WTC11 (cell line): Measurements from ENCODE around the gene CTNNA2. TPM values are rescaled to one million over a fixed set of nuclear protein-coding genes. Genes with fewer than 3 reads are reported as not detected.

Experiments used
- ATAC-seq: fragments of 200-7000 bp; cut with Tn5 transposase; 2 replicates; pipeline ENCODE4 v1.10.0; 2021; ENCODE audit warnings: mild to moderate bottlenecking, moderate library complexity
- CTCF ChIA-PET: fragments of 300-600 bp; sonication (Branson Sonifier 250); formaldehyde crosslinking; loops from one replicate; lab custom pipeline; 2021; ENCODE audit warnings: antibody characterized with exemption; lab: Charles Lee
- POLR2A ChIA-PET: fragments of 350-600 bp; sonication (Branson Sonifier 250); formaldehyde crosslinking; loops from one replicate; lab custom pipeline; 2021; ENCODE audit warnings: antibody characterized with exemption; lab: Charles Lee
- DNase-seq: peaks from one replicate; pipeline ENCODE4 v3.0.0; 2021; ENCODE audit warnings: low spot score
- H3K27ac Mint-ChIP-seq: 2 replicates; pipeline ENCODE4 v1.8.0; 2021; ENCODE audit warnings: mixed read lengths
- H3K27me3 Mint-ChIP-seq: 2 replicates; pipeline ENCODE4 v1.8.0; 2021; ENCODE audit warnings: low read depth, mild to moderate bottlenecking, moderate library complexity, mixed read lengths
- H3K36me3 Mint-ChIP-seq: 2 replicates; pipeline ENCODE4 v1.8.0; 2021; ENCODE audit warnings: mixed read lengths
- H3K4me1 Mint-ChIP-seq: 2 replicates; pipeline ENCODE4 v1.8.0; 2022; ENCODE audit warnings: mixed read lengths
- H3K4me3 Mint-ChIP-seq: 2 replicates; pipeline ENCODE4 v1.8.0; 2021; ENCODE audit warnings: mild to moderate bottlenecking, moderate library complexity, mixed read lengths
- H3K9me3 Mint-ChIP-seq: 2 replicates; pipeline ENCODE4 v1.8.0; 2021; ENCODE audit warnings: mixed read lengths
- CREB1 ChIP-seq: sonication (generic); formaldehyde crosslinking; IDR thresholded peaks from 2 replicates; pipeline ENCODE4 v1.8.0; 2023; ENCODE audit warnings: mild to moderate bottlenecking, missing genetic modification reagents
- CREM ChIP-seq: sonication (generic); formaldehyde crosslinking; IDR thresholded peaks from 2 replicates; pipeline ENCODE4 v1.8.1; 2022; ENCODE audit warnings: mild to moderate bottlenecking, missing genetic modification reagents, moderate library complexity
- ESRRA ChIP-seq: sonication (generic); formaldehyde crosslinking; IDR thresholded peaks from 2 replicates; pipeline ENCODE4 v1.8.1; 2022; ENCODE audit warnings: mild to moderate bottlenecking, missing genetic modification reagents, borderline replicate concordance
- GRHL2 ChIP-seq: fragments of 250-450 bp; sonication (Bioruptor Pico); IDR thresholded peaks from 2 replicates; pipeline ENCODE4 v1.8.0; 2022; ENCODE audit warnings: mild to moderate bottlenecking, moderate library complexity; ENCODE audit not compliant: insufficient replicate concordance, severe bottlenecking
- MYBL2 ChIP-seq: sonication (generic); formaldehyde crosslinking; IDR thresholded peaks from 2 replicates; pipeline ENCODE4 v1.8.1; 2023; ENCODE audit warnings: mild to moderate bottlenecking, moderate library complexity, missing genetic modification reagents
- RORB ChIP-seq: fragments of 250-450 bp; sonication (Bioruptor Pico); IDR thresholded peaks from 2 replicates; pipeline ENCODE4 v1.9.0; 2021; ENCODE audit warnings: mild to moderate bottlenecking
- SP1 ChIP-seq: sonication (generic); formaldehyde crosslinking; conservative IDR thresholded peaks from 2 replicates; pipeline ENCODE4 v1.8.1; 2022; ENCODE audit warnings: missing genetic modification reagents
- TP53 ChIP-seq: sonication (generic); formaldehyde crosslinking; IDR thresholded peaks from 2 replicates; pipeline ENCODE4 v1.8.1; 2023; ENCODE audit warnings: mild to moderate bottlenecking, missing genetic modification reagents
- ZBTB21 ChIP-seq: sonication (generic); formaldehyde crosslinking; IDR thresholded peaks from 2 replicates; pipeline ENCODE4 v1.8.1; 2023; ENCODE audit warnings: mild to moderate bottlenecking, missing genetic modification reagents, borderline replicate concordance
- ZNF263 ChIP-seq: sonication (generic); formaldehyde crosslinking; IDR thresholded peaks from 2 replicates; pipeline ENCODE4 v1.8.1; 2022; ENCODE audit warnings: low read depth, mild to moderate bottlenecking, moderate library complexity, missing genetic modification reagents
- ZNF317 ChIP-seq: sonication (generic); formaldehyde crosslinking; IDR thresholded peaks from 2 replicates; pipeline ENCODE4 v1.8.1; 2023; ENCODE audit warnings: low read depth, mild to moderate bottlenecking, moderate library complexity, missing genetic modification reagents, borderline replicate concordance
- ZNF671 ChIP-seq: fragments of 250-450 bp; sonication (Bioruptor Pico); IDR thresholded peaks from 2 replicates; pipeline ENCODE4 v1.8.0; 2021; ENCODE audit warnings: mild to moderate bottlenecking
- total RNA-seq: library from RNA; stranded (reverse); gene quantifications from 3 replicates; pipeline ENCODE4 v1.2.3, GENCODE V29; 2021
- TF ChIP-seq, protein P1 (sequence below): sonication (generic); formaldehyde crosslinking; IDR thresholded peaks from 2 replicates; pipeline ENCODE4 v1.8.1; 2023; ENCODE audit warnings: mild to moderate bottlenecking, missing genetic modification reagents, borderline replicate concordance
- TF ChIP-seq, protein P2 (sequence below): sonication (generic); formaldehyde crosslinking; IDR thresholded peaks from 2 replicates; pipeline ENCODE4 v1.8.0; 2022; ENCODE audit warnings: mild to moderate bottlenecking, missing genetic modification reagents
- TF ChIP-seq, protein P3 (sequence below): sonication (generic); formaldehyde crosslinking; IDR thresholded peaks from 2 replicates; pipeline ENCODE4 v1.8.0; 2023; ENCODE audit warnings: mild to moderate bottlenecking, missing genetic modification reagents
- TF ChIP-seq, protein P4 (sequence below): sonication (generic); formaldehyde crosslinking; IDR thresholded peaks from 2 replicates; pipeline ENCODE4 v1.8.1; 2023; ENCODE audit warnings: mild to moderate bottlenecking, missing genetic modification reagents, moderate library complexity
- TF ChIP-seq, protein P5 (sequence below): sonication (generic); formaldehyde crosslinking; IDR thresholded peaks from 2 replicates; pipeline ENCODE4 v1.8.1; 2023; ENCODE audit warnings: mild to moderate bottlenecking, missing genetic modification reagents
- TF ChIP-seq, protein P6 (sequence below): sonication (generic); formaldehyde crosslinking; IDR thresholded peaks from 2 replicates; pipeline ENCODE4 v1.8.0; 2022; ENCODE audit warnings: mild to moderate bottlenecking, missing genetic modification reagents
- TF ChIP-seq, protein P7 (sequence below): sonication (generic); formaldehyde crosslinking; IDR thresholded peaks from 2 replicates; pipeline ENCODE4 v1.8.1; 2023; ENCODE audit warnings: mild to moderate bottlenecking, missing genetic modification reagents, moderate library complexity

The CTNNA2 gene
- total RNA-seq, 1 experiment from 2014 or later = 3.8 TPM

DNA sequence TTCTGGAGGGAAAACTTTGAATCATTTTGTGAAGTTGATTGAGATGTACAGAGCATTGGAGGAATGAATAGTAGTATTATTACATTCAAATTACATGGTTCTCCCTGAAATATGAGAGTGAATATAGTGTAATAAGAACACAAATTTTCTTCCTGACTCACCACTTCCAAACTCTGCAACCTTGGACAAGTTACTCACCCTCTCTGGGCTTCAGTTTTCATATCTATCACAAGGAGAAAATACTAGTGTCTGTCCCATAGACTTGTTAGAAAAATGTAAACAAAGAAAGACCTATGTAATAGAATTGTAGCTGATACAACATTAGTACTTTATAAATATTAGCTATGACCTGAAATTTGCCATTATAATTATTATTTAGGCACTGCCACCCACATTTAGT, 640.9 kb downstream of the CTNNA2 start:
- H3K27ac Mint-ChIP-seq = no peak overlapping the region
- H3K4me3 Mint-ChIP-seq = no peak overlapping the region
- ChIA-PET POLR2A (no interaction called here), CTCF (interaction anchor here (0.6 kb wide), 1 partner anchor 135 kb away, joined by 5 read pairs; no protein-coding TSS in a partner anchor)
- no peak for ATAC-seq
- H3K36me3 Mint-ChIP-seq = no peaks in the 10 kb centered on the region
- H3K27me3 Mint-ChIP-seq = no peaks in the 10 kb centered on the region
- DNase-seq = no peak
- TF ChIP-seq, protein P1, sequence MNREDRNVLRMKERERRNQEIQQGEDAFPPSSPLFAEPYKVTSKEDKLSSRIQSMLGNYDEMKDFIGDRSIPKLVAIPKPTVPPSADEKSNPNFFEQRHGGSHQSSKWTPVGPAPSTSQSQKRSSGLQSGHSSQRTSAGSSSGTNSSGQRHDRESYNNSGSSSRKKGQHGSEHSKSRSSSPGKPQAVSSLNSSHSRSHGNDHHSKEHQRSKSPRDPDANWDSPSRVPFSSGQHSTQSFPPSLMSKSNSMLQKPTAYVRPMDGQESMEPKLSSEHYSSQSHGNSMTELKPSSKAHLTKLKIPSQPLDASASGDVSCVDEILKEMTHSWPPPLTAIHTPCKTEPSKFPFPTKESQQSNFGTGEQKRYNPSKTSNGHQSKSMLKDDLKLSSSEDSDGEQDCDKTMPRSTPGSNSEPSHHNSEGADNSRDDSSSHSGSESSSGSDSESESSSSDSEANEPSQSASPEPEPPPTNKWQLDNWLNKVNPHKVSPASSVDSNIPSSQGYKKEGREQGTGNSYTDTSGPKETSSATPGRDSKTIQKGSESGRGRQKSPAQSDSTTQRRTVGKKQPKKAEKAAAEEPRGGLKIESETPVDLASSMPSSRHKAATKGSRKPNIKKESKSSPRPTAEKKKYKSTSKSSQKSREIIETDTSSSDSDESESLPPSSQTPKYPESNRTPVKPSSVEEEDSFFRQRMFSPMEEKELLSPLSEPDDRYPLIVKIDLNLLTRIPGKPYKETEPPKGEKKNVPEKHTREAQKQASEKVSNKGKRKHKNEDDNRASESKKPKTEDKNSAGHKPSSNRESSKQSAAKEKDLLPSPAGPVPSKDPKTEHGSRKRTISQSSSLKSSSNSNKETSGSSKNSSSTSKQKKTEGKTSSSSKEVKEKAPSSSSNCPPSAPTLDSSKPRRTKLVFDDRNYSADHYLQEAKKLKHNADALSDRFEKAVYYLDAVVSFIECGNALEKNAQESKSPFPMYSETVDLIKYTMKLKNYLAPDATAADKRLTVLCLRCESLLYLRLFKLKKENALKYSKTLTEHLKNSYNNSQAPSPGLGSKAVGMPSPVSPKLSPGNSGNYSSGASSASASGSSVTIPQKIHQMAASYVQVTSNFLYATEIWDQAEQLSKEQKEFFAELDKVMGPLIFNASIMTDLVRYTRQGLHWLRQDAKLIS (CRISPR knock-in tag) = no peak
- TF ChIP-seq TP53 (CRISPR knock-in tag) (no peak), GRHL2 (CRISPR knock-in tag) (no peak), RORB (CRISPR knock-in tag) (no peak), ZNF671 (CRISPR knock-in tag) (no peak), CREM (no peak), CREB1 (CRISPR knock-in tag) (no peak), ZNF317 (CRISPR knock-in tag) (no peak), MYBL2 (CRISPR knock-in tag) (no peak), ZNF263 (CRISPR knock-in tag) (no peak), ESRRA (CRISPR knock-in tag) (no peak), ZBTB21 (no peak), SP1 (CRISPR knock-in tag) (no peak)
- TF ChIP-seq, protein P2, sequence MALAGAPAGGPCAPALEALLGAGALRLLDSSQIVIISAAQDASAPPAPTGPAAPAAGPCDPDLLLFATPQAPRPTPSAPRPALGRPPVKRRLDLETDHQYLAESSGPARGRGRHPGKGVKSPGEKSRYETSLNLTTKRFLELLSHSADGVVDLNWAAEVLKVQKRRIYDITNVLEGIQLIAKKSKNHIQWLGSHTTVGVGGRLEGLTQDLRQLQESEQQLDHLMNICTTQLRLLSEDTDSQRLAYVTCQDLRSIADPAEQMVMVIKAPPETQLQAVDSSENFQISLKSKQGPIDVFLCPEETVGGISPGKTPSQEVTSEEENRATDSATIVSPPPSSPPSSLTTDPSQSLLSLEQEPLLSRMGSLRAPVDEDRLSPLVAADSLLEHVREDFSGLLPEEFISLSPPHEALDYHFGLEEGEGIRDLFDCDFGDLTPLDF = no peak
- TF ChIP-seq, protein P3, sequence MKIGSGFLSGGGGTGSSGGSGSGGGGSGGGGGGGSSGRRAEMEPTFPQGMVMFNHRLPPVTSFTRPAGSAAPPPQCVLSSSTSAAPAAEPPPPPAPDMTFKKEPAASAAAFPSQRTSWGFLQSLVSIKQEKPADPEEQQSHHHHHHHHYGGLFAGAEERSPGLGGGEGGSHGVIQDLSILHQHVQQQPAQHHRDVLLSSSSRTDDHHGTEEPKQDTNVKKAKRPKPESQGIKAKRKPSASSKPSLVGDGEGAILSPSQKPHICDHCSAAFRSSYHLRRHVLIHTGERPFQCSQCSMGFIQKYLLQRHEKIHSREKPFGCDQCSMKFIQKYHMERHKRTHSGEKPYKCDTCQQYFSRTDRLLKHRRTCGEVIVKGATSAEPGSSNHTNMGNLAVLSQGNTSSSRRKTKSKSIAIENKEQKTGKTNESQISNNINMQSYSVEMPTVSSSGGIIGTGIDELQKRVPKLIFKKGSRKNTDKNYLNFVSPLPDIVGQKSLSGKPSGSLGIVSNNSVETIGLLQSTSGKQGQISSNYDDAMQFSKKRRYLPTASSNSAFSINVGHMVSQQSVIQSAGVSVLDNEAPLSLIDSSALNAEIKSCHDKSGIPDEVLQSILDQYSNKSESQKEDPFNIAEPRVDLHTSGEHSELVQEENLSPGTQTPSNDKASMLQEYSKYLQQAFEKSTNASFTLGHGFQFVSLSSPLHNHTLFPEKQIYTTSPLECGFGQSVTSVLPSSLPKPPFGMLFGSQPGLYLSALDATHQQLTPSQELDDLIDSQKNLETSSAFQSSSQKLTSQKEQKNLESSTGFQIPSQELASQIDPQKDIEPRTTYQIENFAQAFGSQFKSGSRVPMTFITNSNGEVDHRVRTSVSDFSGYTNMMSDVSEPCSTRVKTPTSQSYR (CRISPR knock-in tag) = no peak
- TF ChIP-seq, protein P4, sequence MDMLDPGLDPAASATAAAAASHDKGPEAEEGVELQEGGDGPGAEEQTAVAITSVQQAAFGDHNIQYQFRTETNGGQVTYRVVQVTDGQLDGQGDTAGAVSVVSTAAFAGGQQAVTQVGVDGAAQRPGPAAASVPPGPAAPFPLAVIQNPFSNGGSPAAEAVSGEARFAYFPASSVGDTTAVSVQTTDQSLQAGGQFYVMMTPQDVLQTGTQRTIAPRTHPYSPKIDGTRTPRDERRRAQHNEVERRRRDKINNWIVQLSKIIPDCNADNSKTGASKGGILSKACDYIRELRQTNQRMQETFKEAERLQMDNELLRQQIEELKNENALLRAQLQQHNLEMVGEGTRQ (CRISPR knock-in tag) = no peak
- TF ChIP-seq, protein P5, sequence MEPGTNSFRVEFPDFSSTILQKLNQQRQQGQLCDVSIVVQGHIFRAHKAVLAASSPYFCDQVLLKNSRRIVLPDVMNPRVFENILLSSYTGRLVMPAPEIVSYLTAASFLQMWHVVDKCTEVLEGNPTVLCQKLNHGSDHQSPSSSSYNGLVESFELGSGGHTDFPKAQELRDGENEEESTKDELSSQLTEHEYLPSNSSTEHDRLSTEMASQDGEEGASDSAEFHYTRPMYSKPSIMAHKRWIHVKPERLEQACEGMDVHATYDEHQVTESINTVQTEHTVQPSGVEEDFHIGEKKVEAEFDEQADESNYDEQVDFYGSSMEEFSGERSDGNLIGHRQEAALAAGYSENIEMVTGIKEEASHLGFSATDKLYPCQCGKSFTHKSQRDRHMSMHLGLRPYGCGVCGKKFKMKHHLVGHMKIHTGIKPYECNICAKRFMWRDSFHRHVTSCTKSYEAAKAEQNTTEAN (CRISPR knock-in tag) = no peak
- TF ChIP-seq, protein P6, sequence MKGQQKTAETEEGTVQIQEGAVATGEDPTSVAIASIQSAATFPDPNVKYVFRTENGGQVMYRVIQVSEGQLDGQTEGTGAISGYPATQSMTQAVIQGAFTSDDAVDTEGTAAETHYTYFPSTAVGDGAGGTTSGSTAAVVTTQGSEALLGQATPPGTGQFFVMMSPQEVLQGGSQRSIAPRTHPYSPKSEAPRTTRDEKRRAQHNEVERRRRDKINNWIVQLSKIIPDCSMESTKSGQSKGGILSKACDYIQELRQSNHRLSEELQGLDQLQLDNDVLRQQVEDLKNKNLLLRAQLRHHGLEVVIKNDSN (CRISPR knock-in tag) = no peak
- TF ChIP-seq, protein P7, sequence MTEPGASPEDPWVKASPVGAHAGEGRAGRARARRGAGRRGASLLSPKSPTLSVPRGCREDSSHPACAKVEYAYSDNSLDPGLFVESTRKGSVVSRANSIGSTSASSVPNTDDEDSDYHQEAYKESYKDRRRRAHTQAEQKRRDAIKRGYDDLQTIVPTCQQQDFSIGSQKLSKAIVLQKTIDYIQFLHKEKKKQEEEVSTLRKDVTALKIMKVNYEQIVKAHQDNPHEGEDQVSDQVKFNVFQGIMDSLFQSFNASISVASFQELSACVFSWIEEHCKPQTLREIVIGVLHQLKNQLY (CRISPR knock-in tag) = no peak
- H3K4me1 Mint-ChIP-seq = peaks cover 20% of the 10 kb centered on the region
- peaks cover 10% of the 10 kb centered on the region for H3K9me3 Mint-ChIP-seq
